Fibroblast of lung (primary cell): ENCODE data around the gene LYPD6B. TPM values are rescaled to one million over a fixed set of nuclear protein-coding genes. Genes with fewer than 3 reads are reported as not detected.

Experiments used
- DNase-seq, 2 donors: peaks; one replicate each; pipeline versions ENCODE4 v3.0.0 to v3.0.0-alpha.2; 2010; ENCODE audit warnings: low read depth in 2 of 2
- H2AFZ ChIP-seq: 2 replicates; pipeline ENCODE4 v1.5.1; 2012; ENCODE audit warnings: low read length, control low read depth, inconsistent platforms
- H3K27ac ChIP-seq: 2 replicates; pipeline ENCODE4 v1.5.1; 2011; ENCODE audit warnings: low read length, control low read depth; ENCODE audit not compliant: insufficient read depth
- H3K27me3 ChIP-seq: 2 replicates; pipeline ENCODE4 v1.5.1; 2011; ENCODE audit warnings: mild to moderate bottlenecking, low read length; ENCODE audit not compliant: control insufficient read depth, insufficient read depth
- H3K36me3 ChIP-seq: 2 replicates; pipeline ENCODE4 v1.5.1; 2011; ENCODE audit warnings: low read length; ENCODE audit not compliant: control insufficient read depth, insufficient read depth
- H3K4me1 ChIP-seq: 2 replicates; pipeline ENCODE4 v1.5.1; 2011; ENCODE audit warnings: low read length; ENCODE audit not compliant: control insufficient read depth, insufficient read depth; ENCODE audit errors: extremely low read depth
- H3K4me2 ChIP-seq: 2 replicates; pipeline ENCODE4 v1.5.1; 2011; ENCODE audit warnings: low read length, control low read depth; ENCODE audit not compliant: insufficient read depth; ENCODE audit errors: extremely low read depth
- H3K4me3 ChIP-seq, 4 experiments: fragments of 200-600 bp in 1 of 4; sonication (generic) in 1 of 4; replicated peaks in 1 of 4; 2 replicates each; pipeline ENCODE4 v1.5.1; 2011 to 2016; ENCODE audit warnings: low read length in 4 of 4, low read depth in 3 of 4, mild to moderate bottlenecking in 3 of 4, control low read depth in 2 of 4, inconsistent platforms in 1 of 4, mixed read lengths in 1 of 4; ENCODE audit not compliant: insufficient read depth in 1 of 4; ENCODE audit errors: control extremely low read depth in 1 of 4
- H3K79me2 ChIP-seq: 2 replicates; pipeline ENCODE4 v1.5.1; 2012; ENCODE audit warnings: mild to moderate bottlenecking, low read length, inconsistent platforms; ENCODE audit not compliant: control insufficient read depth, insufficient read depth
- H3K9ac ChIP-seq: 2 replicates; pipeline ENCODE4 v1.5.1; 2011; ENCODE audit warnings: mild to moderate bottlenecking, low read length, control low read depth; ENCODE audit not compliant: insufficient read depth
- H3K9me3 ChIP-seq: 2 replicates; pipeline ENCODE4 v1.5.1; 2012; ENCODE audit warnings: low read depth, low read length; ENCODE audit not compliant: control insufficient read depth, insufficient read depth
- H4K20me1 ChIP-seq: 2 replicates; pipeline ENCODE4 v1.5.1; 2011; ENCODE audit warnings: low read length; ENCODE audit not compliant: control insufficient read depth, insufficient read depth; ENCODE audit errors: extremely low read depth
- CTCF ChIP-seq, 2 donors: IDR thresholded peaks in 1 of 2; conservative IDR thresholded peaks in 1 of 2; 1 replicate in 1 of 2; 2 replicates in 1 of 2; pipeline ENCODE4 v1.5.1; 2011 to 2012; ENCODE audit warnings: low read length in 2 of 2, control low read depth in 1 of 2, inconsistent platforms in 1 of 2, low read depth in 1 of 2, mild to moderate bottlenecking in 1 of 2
- EZH2 ChIP-seq: IDR thresholded peaks from 2 replicates; pipeline ENCODE4 v1.5.1; 2012; ENCODE audit warnings: low read length, control low read depth, mild to moderate bottlenecking; ENCODE audit errors: missing control alignments
- polyA plus RNA-seq, 2 donors: library from polyadenylated mRNA; depleted of rRNA in 1 of 2; stranded (reverse) in 1 of 2; unstranded in 1 of 2; fragments of >200 nt; gene quantifications; 2 replicates each; pipeline ENCODE4 v1.2.1, GENCODE V29; 2011 to 2012; ENCODE audit warnings: missing spikeins in 1 of 2
- total RNA-seq: library from RNA; depleted of rRNA; stranded (reverse); fragments of >200 nt; gene quantifications from 2 replicates; pipeline ENCODE4 v1.2.1, GENCODE V29; 2014

The LYPD6B gene
- total and polyA plus RNA-seq, 2 donors (not counting 1 experiment from before 2014, with no cell fraction given), result 0.11 TPM; not detected in 1

- Histone ChIP-seq H4K20me1 (no peaks in the 10 kb centered on the region), H2AFZ (no peak overlapping the region), H3K79me2 (no peaks in the 10 kb centered on the region), H3K4me2 (no peak overlapping the region), H3K36me3 (no peaks in the 10 kb centered on the region), H3K27me3 (no peaks in the 10 kb centered on the region), H3K4me3 (no peak overlapping the region), H3K4me1 (no peaks in the 10 kb centered on the region), H3K27ac (no peak overlapping the region), H3K9ac (no peak overlapping the region), H3K9me3 (no peaks in the 10 kb centered on the region)
- TF ChIP-seq CTCF (conservative IDR thresholded peaks at IDR 0.05 in 1 of 2, IDR thresholded peaks at IDR 0.05 in 1 of 2; ENCODE audit: low read depth in 1 of 2, low read length in 2 of 2) (no peak), EZH2 (no peak)
- no peak for DNase-seq
Measured at GRCh38 chr2:149029307-149029965, 9.1 kb upstream of the LYPD6B start.

- Histone ChIP-seq H4K20me1 (no peaks in the 10 kb centered on the region), H3K9me3 (no peaks in the 10 kb centered on the region), H3K27me3 (peaks cover 6% of the 10 kb centered on the region), H3K27ac (no peak overlapping the region), H3K4me1 (no peaks in the 10 kb centered on the region), H3K9ac (no peak overlapping the region), H3K4me3 (no peak overlapping the region), H3K4me2 (no peak overlapping the region), H3K79me2 (no peaks in the 10 kb centered on the region), H3K36me3 (no peaks in the 10 kb centered on the region), H2AFZ (no peak overlapping the region)
- TF ChIP-seq EZH2 (no peak), CTCF (conservative IDR thresholded peaks at IDR 0.05 in 1 of 2, IDR thresholded peaks at IDR 0.05 in 1 of 2; ENCODE audit: low read depth in 1 of 2, low read length in 2 of 2) (no peak)
- no peak for DNase-seq
Measured at GRCh38 chr2:149031396-149031795, 7.1 kb upstream of the LYPD6B start.

GRCh38 chr2:149033716-149034115, 4.8 kb upstream of the LYPD6B start:
- H3K4me3 ChIP-seq, result no peak overlapping the region
- no peaks in the 10 kb centered on the region for H3K79me2 ChIP-seq
- no peaks in the 10 kb centered on the region for H3K9me3 ChIP-seq
- no peak for TF ChIP-seq EZH2
- TF ChIP-seq CTCF (conservative IDR thresholded peaks at IDR 0.05 in 1 of 2, IDR thresholded peaks at IDR 0.05 in 1 of 2; ENCODE audit: low read depth in 1 of 2, low read length in 2 of 2), result no peak
- no peaks in the 10 kb centered on the region for H4K20me1 ChIP-seq
- DNase-seq, result no peak
- H3K4me1 ChIP-seq, result no peaks in the 10 kb centered on the region
- H2AFZ ChIP-seq, result no peak overlapping the region
- no peak overlapping the region for H3K4me2 ChIP-seq
- H3K9ac ChIP-seq, result no peak overlapping the region
- H3K27me3 ChIP-seq, result peaks cover 23% of the 10 kb centered on the region
- H3K36me3 ChIP-seq, result no peaks in the 10 kb centered on the region
- no peak overlapping the region for H3K27ac ChIP-seq
